Measurements from ENCODE around the gene MAP3K14.

DNA sequence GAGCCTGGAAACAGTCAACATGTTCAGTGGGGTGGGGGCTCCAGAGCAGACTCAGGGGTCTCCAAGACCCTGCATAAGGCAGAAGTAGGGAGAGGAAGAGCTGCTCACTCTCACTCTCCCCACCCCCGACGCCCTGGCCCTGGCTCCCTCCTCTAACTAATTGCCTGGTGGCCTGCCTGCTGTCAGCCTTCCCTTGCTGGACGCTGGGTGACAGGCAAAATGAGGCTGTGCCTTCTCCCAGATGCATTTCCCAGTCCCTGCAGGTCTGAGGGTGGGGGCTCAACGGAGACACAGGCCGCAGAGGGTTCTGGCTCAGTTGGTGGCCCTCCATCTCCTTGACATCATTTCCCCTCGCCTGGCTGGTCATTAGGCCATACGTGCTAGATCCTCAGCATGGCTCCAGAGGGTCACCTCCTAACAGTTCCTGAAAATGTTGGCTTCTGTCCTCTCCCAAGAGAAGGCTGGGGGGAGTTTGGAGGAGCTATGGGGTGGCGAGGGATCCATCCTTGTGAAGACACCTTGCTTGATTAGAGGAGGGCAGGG is 93.8 kb downstream of the MAP3K14 start:
- TF ChIP-seq POLR2A (IDR thresholded peaks at IDR 0.05; ENCODE audit: low read depth, low read length) (no peak), POLR2AphosphoS5 (IDR thresholded peaks at IDR 0.05; ENCODE audit: low read depth, low read length) (peak; percentile 27; the same call in 1 of the 2 replicates)
